ENCODE data around the gene COL6A5. TPM values are rescaled to one million over a fixed set of nuclear protein-coding genes. Genes with fewer than 3 reads are reported as not detected.

Gene COL6A5
- polyA plus RNA-seq, 1 experiment, result not detected

- no peak for TF ChIP-seq CTCF (IDR thresholded peaks at IDR 0.05; ENCODE audit: insufficient read depth, low read depth, low read length)
- Histone ChIP-seq H3K27me3 (ENCODE audit: control insufficient read depth, insufficient read depth, low read length) (no peaks in the 10 kb centered on the region), H3K4me3 (ENCODE audit: low read depth, low read length) (no peak overlapping the region), H3K36me3 (ENCODE audit: control insufficient read depth, insufficient read depth, low read length) (no peaks in the 10 kb centered on the region)
- CTCF ChIA-PET, result no interaction called here
- DNase-seq (ENCODE audit: low read depth), result no peak
- POLR2A ChIA-PET, result no interaction called here
Measured at GRCh38 chr3:130533247-130533646, 187.8 kb downstream of the COL6A5 start.

Other genes with a start within 250 kb of the COL6A5 start
- not detected in 2 replicates for gene COL6A6, start 171.5 kb downstream of the COL6A5 start, polyA plus RNA-seq (2011; rRNA removed)